T-helper 2 cell treated with Interferon-gamma antibody and Interleukin-4, amounts not matched to agents 5 μg/mL and 100 μg/mL, for 36 hours (primary cell): Measurements from ENCODE around the gene CEBPG.

Experiments
- DNase-seq: peaks from one replicate; pipeline ENCODE4 v3.0.0; 2021; ENCODE audit warnings: low spot score
- H3K27ac Mint-ChIP-seq: one replicate; pipeline ENCODE4 v1.8.0; 2021; ENCODE audit warnings: mild to moderate bottlenecking, mixed read lengths
- H3K27me3 Mint-ChIP-seq: one replicate; pipeline ENCODE4 v1.8.0; 2021; ENCODE audit warnings: low read depth, mixed read lengths
- H3K36me3 Mint-ChIP-seq: one replicate; pipeline ENCODE4 v1.8.0; 2021; ENCODE audit warnings: low read depth, mixed read lengths
- H3K4me1 Mint-ChIP-seq: one replicate; pipeline ENCODE4 v1.8.0; 2021; ENCODE audit warnings: low read depth, mixed read lengths
- H3K4me3 Mint-ChIP-seq: one replicate; pipeline ENCODE4 v1.8.0; 2022; ENCODE audit warnings: mild to moderate bottlenecking, moderate library complexity, mixed read lengths
- H3K9me3 Mint-ChIP-seq: one replicate; pipeline ENCODE4 v1.8.0; 2021; ENCODE audit warnings: mixed read lengths

The CEBPG gene

DNA sequence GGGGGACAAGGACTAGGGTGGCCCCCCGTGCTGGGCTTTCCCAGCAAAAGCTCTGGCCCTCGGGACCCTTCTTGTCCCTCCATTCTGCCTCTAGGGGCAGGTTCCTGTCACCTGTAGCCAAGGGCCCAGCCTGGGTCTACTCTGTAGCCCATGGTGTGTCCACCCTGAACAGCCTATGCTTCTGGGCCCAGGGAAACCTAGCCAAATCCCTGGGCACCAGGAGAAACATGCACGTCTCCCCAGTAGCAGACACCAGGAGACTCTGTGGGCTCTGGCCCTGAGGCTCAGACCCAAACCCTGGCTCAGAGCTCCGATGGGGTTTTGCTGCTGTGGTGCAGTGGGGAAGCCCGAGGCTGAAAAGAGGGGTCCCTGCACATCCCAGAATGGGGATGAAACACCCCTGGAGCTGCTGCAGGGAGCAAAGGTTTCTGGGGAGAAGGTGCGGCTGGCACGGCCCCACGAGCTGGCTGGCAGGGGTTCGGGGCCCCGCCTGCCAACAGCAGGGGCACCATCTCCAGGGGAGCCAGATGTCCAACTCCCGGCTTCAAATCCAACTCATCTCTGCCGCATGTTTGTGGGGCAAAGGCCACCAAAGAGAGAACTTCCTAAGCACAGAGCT, 18.2 kb downstream of the CEBPG start:
- H3K27me3 Mint-ChIP-seq: no peaks in the 10 kb centered on the region
- no peaks in the 10 kb centered on the region for H3K36me3 Mint-ChIP-seq
- no peaks in the 10 kb centered on the region for H3K4me1 Mint-ChIP-seq
- no peaks in the 10 kb centered on the region for H3K9me3 Mint-ChIP-seq
- H3K4me3 Mint-ChIP-seq: no peak overlapping the region
- no peak overlapping the region for H3K27ac Mint-ChIP-seq
- no peak for DNase-seq

GRCh38 chr19:33392341-33393285, 19.1 kb downstream of the CEBPG start:
- Mint-ChIP-seq H3K27ac (no peak overlapping the region), H3K4me3 (no peak overlapping the region), H3K27me3 (no peaks in the 10 kb centered on the region), H3K9me3 (no peaks in the 10 kb centered on the region), H3K4me1 (no peaks in the 10 kb centered on the region), H3K36me3 (no peaks in the 10 kb centered on the region)
- DNase-seq: no peak

DNA sequence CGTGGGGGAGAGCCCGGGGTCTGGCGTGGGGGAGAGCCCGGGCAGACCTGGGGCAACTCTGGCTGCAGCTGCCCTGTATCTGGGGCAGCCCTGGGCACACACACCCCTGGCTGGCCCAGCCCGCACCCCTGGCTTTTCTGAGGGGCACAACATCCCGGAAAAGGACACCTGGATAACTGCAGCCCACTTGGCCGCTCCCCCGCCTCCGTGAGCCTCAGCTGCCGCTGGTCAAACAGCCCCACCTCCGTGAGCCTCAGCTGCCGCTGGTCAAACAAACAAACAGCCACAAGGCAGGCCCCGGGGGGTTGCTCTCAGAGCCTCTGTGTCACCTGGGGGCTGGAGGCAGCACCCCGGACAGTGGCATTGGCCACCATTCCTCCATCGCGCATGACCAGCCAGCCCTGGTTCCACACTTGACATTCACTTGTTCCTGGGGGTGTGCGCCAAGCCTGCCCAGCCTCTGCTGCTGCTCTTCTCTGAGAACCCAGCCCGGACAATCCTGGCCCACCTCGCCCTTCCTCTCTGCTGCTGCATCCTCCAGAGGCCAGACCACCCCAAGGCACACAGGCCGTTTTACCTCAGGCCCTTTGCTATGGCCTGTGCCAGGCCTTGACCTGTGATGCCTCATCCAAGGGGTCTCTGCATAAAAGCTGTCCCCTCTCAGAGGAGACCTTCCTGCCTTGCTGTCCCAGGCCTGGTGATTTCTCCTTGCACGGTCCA, 19.9 kb downstream of the CEBPG start:
- H3K4me1 Mint-ChIP-seq: no peaks in the 10 kb centered on the region
- no peaks in the 10 kb centered on the region for H3K27me3 Mint-ChIP-seq
- no peaks in the 10 kb centered on the region for H3K9me3 Mint-ChIP-seq
- H3K27ac Mint-ChIP-seq: no peak overlapping the region
- H3K36me3 Mint-ChIP-seq: no peaks in the 10 kb centered on the region
- H3K4me3 Mint-ChIP-seq: no peak overlapping the region
- no peak for DNase-seq

DNA sequence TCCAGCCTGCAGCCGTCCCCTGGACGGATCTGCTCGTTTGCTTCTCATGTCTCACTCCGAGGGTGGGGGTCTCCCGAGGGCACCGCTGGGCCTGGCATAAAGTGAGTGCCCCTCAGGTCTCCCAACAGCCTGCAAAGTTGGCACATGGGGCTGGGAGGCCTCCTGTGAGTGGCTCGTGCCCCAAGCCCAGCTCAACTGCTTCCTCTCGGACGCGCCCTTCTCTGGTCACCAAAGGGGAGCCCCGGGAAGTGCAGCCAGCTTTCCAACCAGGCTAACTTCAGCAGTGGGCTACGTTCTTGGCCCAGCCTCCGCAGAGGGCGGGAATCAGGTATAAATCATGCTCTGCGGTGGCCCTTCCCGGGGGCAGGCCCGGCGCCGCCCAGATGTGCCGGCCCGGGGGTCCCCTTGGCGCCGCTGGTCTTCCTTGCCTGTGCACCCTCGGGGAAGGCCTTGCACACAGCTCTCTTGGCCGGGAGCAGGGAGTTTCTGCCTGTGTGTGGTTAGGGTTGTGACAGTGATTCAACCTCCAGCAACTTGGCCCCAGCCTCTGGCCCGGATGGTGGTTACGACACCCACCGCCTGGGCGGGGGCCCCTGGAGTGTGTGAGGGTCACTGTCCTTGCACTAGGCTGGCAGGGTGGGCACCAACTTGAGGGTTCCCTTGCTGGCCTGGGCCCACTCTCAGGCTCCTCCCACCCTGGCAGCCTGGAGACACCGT, 20.7 kb downstream of the CEBPG start:
- Mint-ChIP-seq H3K4me1 (no peaks in the 10 kb centered on the region), H3K4me3 (no peak overlapping the region), H3K36me3 (no peaks in the 10 kb centered on the region), H3K9me3 (no peaks in the 10 kb centered on the region), H3K27ac (no peak overlapping the region), H3K27me3 (no peaks in the 10 kb centered on the region)
- DNase-seq: no peak

DNA sequence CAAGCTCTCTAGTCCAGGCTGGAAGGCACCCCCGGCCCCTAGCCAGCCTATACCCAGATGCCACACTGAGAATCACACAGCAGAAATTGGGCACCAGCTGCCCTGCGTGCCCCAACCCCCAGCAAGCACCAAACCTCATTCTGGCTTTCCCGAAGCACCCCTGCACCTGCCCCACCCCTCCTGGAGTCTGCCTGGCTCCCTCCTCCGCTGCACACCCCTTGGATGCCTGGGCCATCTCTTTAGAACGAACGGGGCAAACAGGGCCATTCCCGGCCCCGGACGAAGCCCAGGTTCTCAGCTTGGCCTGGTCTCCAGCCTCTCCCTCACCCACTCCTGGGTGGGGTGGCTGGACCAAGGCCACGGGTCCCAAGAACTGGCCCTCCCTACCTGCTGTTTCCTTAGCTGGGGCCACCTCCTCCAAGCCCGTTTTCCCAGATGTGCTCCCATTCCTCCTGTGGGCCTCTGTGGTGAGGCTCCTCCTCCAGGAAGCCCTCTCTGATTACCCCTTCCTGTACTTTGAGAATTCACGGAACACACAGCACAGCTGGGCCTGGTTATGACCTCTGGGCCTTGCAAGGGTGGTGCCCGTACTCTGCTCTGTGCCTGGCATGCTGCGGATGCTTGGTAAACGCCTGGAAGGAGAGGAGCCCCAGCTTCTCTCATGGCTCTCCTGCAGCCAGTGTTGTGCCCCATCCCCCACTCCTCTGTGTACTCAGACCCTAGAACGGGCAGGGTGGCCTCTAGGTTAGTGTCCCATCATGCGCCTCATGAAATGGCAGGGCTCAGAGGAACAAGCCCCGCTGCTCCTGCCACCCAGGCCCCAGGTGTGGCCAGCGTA, 21.4 kb downstream of the CEBPG start:
- no peak for DNase-seq
- Mint-ChIP-seq H3K27me3 (no peaks in the 10 kb centered on the region), H3K4me1 (no peaks in the 10 kb centered on the region), H3K4me3 (no peak overlapping the region), H3K27ac (no peak overlapping the region), H3K9me3 (no peaks in the 10 kb centered on the region), H3K36me3 (no peaks in the 10 kb centered on the region)

GRCh38 chr19:33395561-33396550, 22.3 kb downstream of the CEBPG start:
- Mint-ChIP-seq H3K27me3 (no peaks in the 10 kb centered on the region), H3K4me1 (no peaks in the 10 kb centered on the region), H3K4me3 (no peak overlapping the region), H3K9me3 (no peaks in the 10 kb centered on the region), H3K36me3 (no peaks in the 10 kb centered on the region), H3K27ac (no peak overlapping the region)
- no peak for DNase-seq

DNA sequence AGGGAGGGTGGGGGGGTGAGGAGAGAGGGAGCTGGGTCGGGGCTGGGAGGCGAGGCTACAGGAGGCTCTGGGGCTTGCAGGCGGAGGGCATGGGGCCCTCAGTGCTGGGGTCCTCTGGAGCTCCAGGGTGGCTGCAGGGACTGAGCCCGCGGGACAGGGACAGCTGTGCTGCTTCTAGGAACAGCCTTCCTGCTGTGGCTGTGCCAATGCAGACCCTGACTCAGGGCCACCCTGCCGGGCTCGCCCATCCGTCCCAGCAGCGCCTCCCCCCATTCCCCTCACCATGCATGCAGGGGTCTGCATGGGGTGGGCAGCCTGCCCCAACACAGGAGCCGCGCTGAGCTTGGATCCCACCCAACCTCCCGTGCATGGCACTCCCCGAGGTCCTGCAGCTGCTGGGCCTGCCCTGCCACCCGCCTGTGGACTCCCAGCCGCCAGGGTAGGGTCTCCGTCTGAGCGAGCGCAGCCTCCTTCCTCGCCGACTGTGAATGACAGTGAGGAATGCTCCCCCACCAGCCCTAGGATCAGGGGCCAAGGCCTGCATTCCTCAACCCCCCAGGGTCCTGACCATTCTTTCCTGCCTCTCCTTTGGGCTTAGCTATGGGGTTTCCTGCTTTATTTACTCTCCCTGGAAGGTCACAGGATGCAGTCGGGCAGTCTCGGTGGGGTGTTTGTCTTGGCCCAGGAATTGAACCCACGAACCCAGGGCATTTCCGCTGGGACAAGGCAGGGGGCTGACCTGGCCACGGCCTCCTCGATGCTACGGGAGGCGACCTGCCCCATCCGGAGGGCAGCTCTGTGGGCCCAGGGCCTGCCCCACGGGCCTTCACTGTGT, 23.4 kb downstream of the CEBPG start:
- no peaks in the 10 kb centered on the region for H3K4me1 Mint-ChIP-seq
- no peaks in the 10 kb centered on the region for H3K9me3 Mint-ChIP-seq
- H3K36me3 Mint-ChIP-seq: no peaks in the 10 kb centered on the region
- DNase-seq: no peak
- no peaks in the 10 kb centered on the region for H3K27me3 Mint-ChIP-seq
- H3K27ac Mint-ChIP-seq: no peak overlapping the region
- H3K4me3 Mint-ChIP-seq: no peak overlapping the region

DNA sequence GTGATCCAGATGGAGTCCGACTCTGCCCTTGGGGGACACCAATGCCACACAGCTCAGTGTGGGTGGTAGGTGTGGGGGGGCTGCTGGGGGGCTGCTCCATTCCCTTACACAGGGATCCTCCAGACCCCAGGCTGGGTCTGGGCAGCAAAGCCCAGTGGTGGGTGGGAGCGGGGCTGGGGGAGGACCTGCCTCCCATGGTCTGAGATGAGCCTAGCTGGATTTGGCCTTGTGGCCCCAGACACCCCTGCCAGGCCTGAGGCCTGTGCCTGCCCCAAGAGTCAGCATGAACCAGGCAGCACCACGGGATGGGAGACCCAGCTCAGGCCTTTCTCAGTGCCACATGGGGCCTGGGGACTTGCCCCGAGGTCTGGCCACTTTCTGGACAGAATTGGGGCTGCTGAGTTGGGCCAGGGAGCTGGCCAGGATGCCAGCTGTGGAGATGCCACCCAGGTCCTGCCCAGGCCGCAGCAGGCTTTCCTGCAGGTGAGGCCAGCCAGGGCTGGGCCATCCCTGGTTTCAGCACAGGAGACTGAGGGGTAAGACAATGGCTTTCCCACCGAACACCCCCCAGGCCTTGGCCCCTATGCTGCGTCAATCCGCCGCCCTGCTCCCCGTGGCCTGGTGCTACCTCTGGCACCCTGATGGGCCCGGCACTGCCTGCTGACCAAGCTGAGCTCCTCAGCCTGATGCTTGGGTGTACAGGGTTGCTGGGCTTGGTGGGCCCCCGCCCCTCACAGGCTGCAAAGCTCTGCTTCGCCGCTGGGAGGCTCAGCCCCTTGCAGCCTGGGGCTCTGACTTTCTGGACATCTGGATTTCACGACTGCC, 24.2 kb downstream of the CEBPG start:
- no peaks in the 10 kb centered on the region for H3K9me3 Mint-ChIP-seq
- H3K27ac Mint-ChIP-seq: no peak overlapping the region
- H3K4me3 Mint-ChIP-seq: no peak overlapping the region
- no peaks in the 10 kb centered on the region for H3K4me1 Mint-ChIP-seq
- H3K36me3 Mint-ChIP-seq: no peaks in the 10 kb centered on the region
- no peaks in the 10 kb centered on the region for H3K27me3 Mint-ChIP-seq
- DNase-seq: no peak

- no peaks in the 10 kb centered on the region for H3K9me3 Mint-ChIP-seq
- H3K36me3 Mint-ChIP-seq: no peaks in the 10 kb centered on the region
- no peak overlapping the region for H3K27ac Mint-ChIP-seq
- H3K27me3 Mint-ChIP-seq: no peaks in the 10 kb centered on the region
- H3K4me3 Mint-ChIP-seq: no peak overlapping the region
- no peaks in the 10 kb centered on the region for H3K4me1 Mint-ChIP-seq
- DNase-seq: no peak
Measured at GRCh38 chr19:33398361-33399060, 25.0 kb downstream of the CEBPG start.

GRCh38 chr19:33399081-33399744, 25.7 kb downstream of the CEBPG start:
- Mint-ChIP-seq H3K4me3 (no peak overlapping the region), H3K9me3 (no peaks in the 10 kb centered on the region), H3K4me1 (no peaks in the 10 kb centered on the region), H3K36me3 (no peaks in the 10 kb centered on the region), H3K27me3 (no peaks in the 10 kb centered on the region), H3K27ac (no peak overlapping the region)
- DNase-seq: no peak
